Hepatic stellate cell (primary cell): ENCODE data around the gene ZNF669.

Source experiments
- DNase-seq: peaks from one replicate; pipeline ENCODE4 v3.0.0; 2011; ENCODE audit warnings: low spot score

Gene ZNF669

GRCh38 chr1:247111259-247111699, 7.1 kb upstream of the ZNF669 start:
- no peak for DNase-seq

GRCh38 chr1:247110627-247111258, 6.6 kb upstream of the ZNF669 start:
- DNase-seq, result no peak

GRCh38 chr1:247107694-247108093, 3.5 kb upstream of the ZNF669 start:
- no peak for DNase-seq

- no peak for DNase-seq
Observed at GRCh38 chr1:247105966-247106365, 1.8 kb upstream of the ZNF669 start.

DNA sequence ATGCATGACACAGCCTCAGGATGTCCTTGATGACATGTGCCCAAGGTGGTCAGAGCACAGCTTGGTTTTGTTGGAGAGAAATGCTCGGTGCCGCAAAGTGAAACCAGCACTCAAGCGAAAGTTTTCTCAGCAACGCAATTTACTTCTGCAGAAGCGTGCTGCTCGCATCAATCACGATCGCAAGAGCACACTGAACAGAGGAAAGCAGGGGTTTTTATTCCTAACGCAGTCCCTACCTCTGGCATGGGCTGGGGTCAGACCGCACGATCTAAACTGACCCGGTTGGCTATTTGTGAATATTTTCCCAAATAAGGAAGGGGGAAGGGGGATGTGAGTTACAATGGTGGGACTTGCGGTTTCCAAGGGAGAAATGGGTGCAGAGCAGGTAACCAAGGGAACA, 809 bp upstream of the ZNF669 start:
- no peak for DNase-seq

- DNase-seq, result no peak
Observed at GRCh38 chr1:247102381-247102780, 1.8 kb downstream of the ZNF669 start.

DNA sequence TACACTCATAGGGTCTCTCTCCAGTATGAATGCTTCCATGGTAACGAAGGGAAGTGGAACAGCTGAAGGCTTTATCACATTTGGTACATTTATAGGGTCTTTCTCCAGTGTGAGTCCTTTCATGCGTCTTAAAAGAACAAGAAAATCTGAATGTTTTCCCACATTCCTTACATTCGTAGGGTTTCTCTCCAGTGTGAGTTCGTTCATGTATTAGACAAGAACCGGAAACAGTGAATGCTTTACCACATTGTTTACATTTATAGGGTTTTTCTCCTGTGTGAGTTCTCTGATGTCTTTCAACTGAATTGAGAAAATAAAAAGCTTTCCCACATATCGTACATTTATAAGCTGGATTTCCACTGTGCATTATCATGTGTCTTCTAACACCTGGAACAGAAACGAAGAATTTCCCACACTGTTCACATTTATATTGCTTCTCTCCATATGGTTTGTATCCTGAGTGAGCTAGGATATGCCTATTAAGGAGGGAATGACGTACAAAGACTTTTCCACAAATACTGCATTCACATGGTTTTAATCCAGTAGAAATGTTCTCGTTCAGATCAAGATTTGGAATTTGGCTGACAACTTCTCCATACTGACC, 3.4 kb downstream of the ZNF669 start:
- DNase-seq, result no peak

DNA sequence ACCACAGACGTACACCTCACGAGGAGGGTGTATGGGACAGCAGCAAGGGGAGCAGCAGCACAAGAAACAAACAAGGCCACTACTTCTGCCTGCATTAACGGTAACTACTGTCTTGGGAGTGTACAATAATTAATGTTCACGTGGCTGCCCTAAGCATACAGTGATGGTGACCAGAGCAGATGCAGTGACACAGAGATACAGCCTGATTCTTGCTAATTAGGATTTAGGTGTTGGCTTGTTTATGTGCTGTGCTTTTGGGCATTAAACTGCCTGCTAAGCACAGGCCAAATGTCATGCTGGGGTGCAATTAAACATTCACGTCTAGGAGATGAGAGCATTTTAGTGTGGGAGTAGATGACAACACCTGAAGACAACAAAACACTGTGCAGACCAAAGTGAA, 7.2 kb downstream of the ZNF669 start:
- no peak for DNase-seq

DNA sequence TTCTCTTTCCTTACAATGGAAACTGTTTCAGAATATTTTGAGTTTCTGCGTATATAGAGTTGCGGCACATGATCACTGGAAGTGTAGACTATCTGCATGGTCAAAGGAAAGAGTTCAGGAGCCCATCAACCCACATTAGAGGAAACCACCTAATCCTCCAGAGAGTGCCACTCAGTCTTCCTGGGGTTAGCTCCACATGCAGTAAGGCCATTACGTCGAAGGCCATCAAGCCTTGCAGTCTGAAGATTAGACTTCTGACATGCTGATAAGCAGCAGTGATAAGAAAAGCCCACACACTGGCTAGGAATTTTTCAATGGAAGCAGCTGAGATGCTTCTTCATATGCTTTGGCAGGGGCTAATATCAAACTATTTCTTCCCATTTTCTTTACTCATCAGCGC, 7.6 kb downstream of the ZNF669 start:
- no peak for DNase-seq

- no peak for DNase-seq
Observed at GRCh38 chr1:247096112-247096511, 8.0 kb downstream of the ZNF669 start.

- DNase-seq, result no peak
Observed at GRCh38 chr1:247090455-247090854, 13.7 kb downstream of the ZNF669 start.

DNA sequence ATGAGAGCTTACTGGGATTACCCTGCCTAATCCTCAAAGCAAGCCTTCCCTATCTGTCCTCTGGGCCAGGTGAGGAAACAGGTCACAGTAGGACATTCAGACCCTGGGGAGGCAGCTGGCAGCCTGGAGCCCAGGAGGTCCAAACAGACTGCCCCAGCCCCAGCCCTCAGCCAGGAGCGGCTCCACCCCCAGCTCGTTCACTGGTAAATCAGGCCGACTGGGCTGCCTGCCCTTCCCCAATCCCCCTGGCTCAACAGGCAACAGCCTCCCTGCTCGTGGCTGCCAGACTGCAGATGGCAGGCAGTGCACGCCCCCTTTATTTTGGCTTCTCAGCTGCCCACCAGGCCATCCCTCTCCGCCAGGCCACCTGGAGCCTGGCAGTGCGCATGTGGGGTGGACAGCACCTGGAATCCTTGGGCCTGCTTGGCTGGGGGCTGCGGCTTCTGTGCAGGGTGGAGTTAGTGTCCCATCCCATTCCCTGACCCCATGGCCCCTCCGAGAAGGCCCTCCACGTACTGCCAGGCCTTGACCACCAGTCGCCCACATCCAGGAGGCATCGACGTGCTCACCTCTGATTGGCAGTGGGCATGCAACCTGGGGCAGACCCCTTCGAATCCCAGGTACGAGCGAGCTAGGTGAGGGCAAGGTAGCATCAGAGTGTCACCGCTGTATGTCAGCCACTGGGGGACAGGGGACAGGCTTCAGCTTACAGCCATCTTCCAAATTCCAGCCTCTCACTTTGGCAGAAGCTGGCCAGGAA, 14.4 kb downstream of the ZNF669 start:
- no peak for DNase-seq

DNA sequence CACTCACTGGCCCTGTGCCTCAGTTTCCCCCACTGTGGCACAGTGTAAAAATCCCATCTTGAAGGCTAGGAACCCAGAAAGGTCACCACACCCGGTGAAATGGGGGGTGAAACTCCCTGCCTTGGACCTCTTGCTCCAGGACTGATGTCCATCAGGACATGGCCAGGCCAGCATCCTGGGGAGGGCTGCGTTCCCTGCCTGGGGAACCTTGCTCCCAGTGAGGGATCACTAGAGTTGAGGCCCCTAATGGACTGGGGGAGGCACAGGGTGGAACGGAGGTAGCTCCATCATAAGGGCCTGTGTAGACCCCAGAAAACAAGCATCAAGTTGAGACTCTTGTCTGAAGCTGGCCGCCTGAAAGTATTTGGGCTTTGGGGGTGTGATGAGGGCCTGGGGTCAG, 15.2 kb downstream of the ZNF669 start:
- DNase-seq, result no peak

DNA sequence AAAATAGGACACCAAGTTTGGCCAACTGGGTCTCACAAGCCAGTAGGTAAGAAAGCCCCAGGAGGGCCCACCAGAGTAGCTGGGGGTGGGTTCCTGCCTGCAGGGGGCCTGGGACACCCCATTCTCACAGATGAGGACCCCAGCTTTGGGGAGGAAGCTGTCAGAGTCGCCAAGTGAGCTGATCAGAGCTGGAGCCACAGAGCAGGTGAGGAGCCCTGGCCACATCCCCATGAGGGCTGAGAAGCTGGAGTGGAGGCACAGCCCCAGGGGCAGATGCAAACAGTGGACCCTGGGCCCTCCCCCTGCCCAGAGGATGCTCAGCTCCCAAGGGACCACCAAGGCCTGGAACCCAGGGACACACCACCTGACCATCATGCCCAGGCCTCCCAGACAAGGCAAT, 16.9 kb downstream of the ZNF669 start:
- DNase-seq, result no peak

DNA sequence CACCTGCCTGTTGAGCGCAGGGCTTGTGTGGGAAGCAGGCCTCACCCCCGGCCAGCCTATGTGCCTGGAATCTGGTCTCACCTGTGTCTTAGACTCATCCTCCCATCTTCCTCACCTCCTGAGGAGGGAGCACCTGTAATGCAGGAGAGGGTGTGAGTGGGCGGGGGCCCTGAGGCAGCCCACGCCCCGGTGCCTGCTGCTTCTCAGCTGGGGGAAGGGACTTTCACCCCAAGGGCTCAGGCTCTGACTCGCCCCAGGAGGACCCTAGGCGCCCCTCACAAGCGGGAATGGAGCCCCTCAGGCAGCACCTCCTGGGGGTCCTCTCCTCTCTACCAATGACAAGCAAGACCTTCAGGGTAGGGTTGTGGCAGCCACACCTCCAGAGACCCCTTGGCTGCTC, 18.8 kb downstream of the ZNF669 start:
- DNase-seq, result no peak

- DNase-seq, result no peak
Observed at GRCh38 chr1:247084771-247085170, 19.4 kb downstream of the ZNF669 start.

- no peak for DNase-seq
Observed at GRCh38 chr1:247079141-247079874, 24.8 kb downstream of the ZNF669 start.

DNA sequence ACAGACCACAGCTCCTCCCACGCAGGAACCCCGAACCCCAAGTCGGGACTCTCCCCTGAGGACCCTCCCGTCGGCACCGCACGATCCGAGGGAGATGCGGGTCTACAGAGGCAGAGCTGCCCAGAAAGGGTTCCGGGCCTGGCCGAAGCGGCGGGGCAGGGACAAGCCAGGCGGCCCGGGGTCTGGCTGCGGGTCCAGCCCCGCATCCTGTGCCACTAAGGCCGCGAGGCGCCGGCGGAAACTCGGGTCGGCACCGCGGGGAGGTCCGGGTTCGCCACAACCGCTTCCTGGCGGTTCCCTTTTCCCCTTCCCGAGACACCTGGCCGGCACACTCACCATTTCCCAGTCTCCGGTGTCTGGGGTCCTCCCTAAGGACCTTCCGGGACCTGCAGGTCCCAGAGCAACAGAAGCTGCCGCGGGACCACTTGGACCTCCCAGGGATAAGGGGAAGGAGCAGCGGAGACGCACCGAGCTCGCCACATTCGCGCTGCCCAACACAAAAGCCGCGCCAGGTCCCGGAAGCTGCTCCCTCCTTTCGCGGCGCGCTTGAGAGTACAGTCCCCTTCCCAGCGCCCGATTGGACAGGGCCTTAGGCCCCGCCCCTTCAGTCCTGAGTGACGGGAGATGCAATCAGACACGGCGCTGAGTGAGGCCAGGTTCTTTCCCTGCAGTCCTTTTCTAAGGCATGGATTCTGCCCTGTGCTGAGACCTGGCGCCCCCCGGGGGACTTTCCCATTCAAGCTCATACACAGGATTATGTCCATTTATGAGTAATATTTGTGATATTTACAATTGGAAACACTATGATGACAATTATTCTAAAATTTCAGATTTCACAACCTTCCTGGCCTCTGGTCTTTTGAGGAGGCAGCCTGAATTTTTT, 25.7 kb downstream of the ZNF669 start, which contains the start of gene ZNF670:
Gene ZNF670 (minus strand): TSS at position 554 of the 883 bp plus-strand sequence. CDS start 215 bp downstream, at position 339.
- DNase-seq, result peak; percentile 96

DNA sequence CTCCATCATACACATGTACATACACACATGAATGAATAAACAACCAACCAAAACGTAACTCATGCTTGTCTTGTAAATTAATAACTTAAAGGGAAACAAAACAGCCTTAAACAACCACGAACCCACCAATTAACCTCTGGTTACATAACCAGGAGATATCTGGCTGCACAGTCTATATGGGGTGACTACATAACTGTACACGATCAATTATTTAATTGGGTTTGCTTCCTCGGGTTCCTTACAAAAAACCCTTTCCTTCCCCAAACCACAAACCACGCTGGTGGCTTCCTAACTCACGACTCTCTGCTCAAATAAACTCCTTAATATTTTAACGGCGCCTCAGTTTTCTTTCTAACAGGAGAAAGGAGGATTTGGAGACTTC, 26.3 kb downstream of the ZNF669 start:
- peak; percentile 11 for DNase-seq

DNA sequence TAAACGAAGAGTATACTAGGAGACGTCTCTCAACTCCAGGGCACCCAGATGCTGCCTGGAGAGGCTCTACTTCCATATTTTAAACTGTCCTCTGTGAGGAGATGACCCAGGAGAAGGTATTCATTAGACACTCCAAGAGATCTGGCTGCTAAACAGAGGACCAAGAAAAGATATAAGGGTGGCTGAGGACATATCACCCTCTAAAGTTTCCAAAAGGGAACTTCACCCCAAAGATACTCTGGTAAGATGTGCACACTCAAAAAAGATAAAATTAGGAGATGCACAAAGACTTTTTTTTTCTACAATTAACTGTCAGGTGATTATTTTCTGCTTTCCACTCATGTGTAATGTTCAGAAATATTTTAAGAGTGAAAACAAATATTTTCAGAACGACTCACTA, 26.9 kb downstream of the ZNF669 start:
- DNase-seq, result no peak

- no peak for DNase-seq
Observed at GRCh38 chr1:247070645-247071044, 33.5 kb downstream of the ZNF669 start.

- no peak for DNase-seq
Observed at GRCh38 chr1:247064304-247064703, 39.9 kb downstream of the ZNF669 start.
